Transverse colon (tissue), 4 donors: ENCODE data around the gene MGMT. TPM values are rescaled to one million over a fixed set of nuclear protein-coding genes. Genes with fewer than 3 reads are reported as not detected.

Experiments used
- DNase-seq: peaks from one replicate; pipeline ENCODE4 v3.0.0-alpha.2; 2019
- H3K27ac ChIP-seq, 4 donors: fragments of 200-600 bp; sonication (generic); 2 replicates each; pipeline ENCODE4 v1.5.1; 2016 to 2018; ENCODE audit warnings: inconsistent platforms in 4 of 4
- H3K27me3 ChIP-seq: fragments of 200-600 bp; sonication (generic); 2 replicates; pipeline ENCODE4 v1.5.1; 2017; ENCODE audit warnings: inconsistent platforms
- H3K36me3 ChIP-seq, 4 donors: fragments of 200-600 bp; sonication (generic); 2 replicates each; pipeline ENCODE4 v1.5.1; 2017 to 2019; ENCODE audit warnings: inconsistent platforms in 4 of 4
- H3K4me1 ChIP-seq, 4 donors: fragments of 200-600 bp; sonication (generic); 2 replicates each; pipeline ENCODE4 v1.5.1; 2017 to 2020; ENCODE audit warnings: inconsistent platforms in 4 of 4
- H3K4me3 ChIP-seq, 4 donors: fragments of 200-600 bp; sonication (generic); 1 replicate in 1 of 4; 2 replicates in 3 of 4; pipeline versions ENCODE4 v1.5.1 to v1.6.1; 2017 to 2019; ENCODE audit warnings: inconsistent platforms in 4 of 4
- H3K9me3 ChIP-seq, 2 donors: fragments of 200-600 bp; sonication (generic); 2 replicates each; pipeline ENCODE4 v1.5.1; 2017 to 2019; ENCODE audit warnings: inconsistent platforms in 2 of 2
- CTCF ChIP-seq, 5 experiments: fragments of 200-600 bp in 3 of 5; fragments of 450-650 bp in 2 of 5; sonication (generic) in 3 of 5; IDR thresholded peaks; 1 replicate in 2 of 5; 2 replicates in 3 of 5; pipeline ENCODE4 v1.5.1; 2016 to 2017; ENCODE audit warnings: antibody characterized with exemption in 5 of 5, inconsistent platforms in 3 of 5, mild to moderate bottlenecking in 2 of 5, moderate library complexity in 1 of 5
- EP300 ChIP-seq: sonication (generic); formaldehyde crosslinking; IDR thresholded peaks from one replicate; pipeline ENCODE4 v1.6.1; 2017; ENCODE audit warnings: antibody characterized with exemption, low read depth
- POLR2A ChIP-seq: fragments of 450-650 bp; IDR thresholded peaks from one replicate; pipeline ENCODE4 v1.6.1; 2016; ENCODE audit warnings: antibody characterized with exemption, mild to moderate bottlenecking, moderate library complexity
- POLR2AphosphoS5 ChIP-seq, 3 donors: sonication (generic); formaldehyde crosslinking; IDR thresholded peaks; one replicate each; pipeline ENCODE4 v1.6.1; 2016; ENCODE audit warnings: antibody characterized with exemption in 3 of 3
- WGBS, 2 donors: methylation state at CpG; one replicate each; pipeline ENCODE4 v1.1.5; 2018; ENCODE audit warnings: low coverage in 1 of 2; 5-methylcytosine and 5-hydroxymethylcytosine counted together
- in situ Hi-C, 4 donors: fragments of 200-750 bp; cut with MboI; loops; one replicate each; pipeline versions ENCODE4 v1.15.0 to v1.15.1; 2017; ENCODE audit warnings: low sequenced_read_pairs in 3 of 4, low pct_ligation_motif_present in 1 of 4, low pct_unique_long_range_greater_than_20kb in 1 of 4
- intact Hi-C: fragments of 100-400 bp; cut with DNase I; formaldehyde crosslinking; loops from one replicate; pipeline ENCODE4 v1.15.1; 2023; ENCODE audit warnings: low total_unique reads
- total RNA-seq, 4 donors: library from RNA; depleted of rRNA; stranded (reverse); fragments of >200 nt; gene quantifications; one replicate each; pipeline ENCODE4 v1.1.0, GENCODE V29; 2016

MGMT gene
- total RNA-seq, 4 donors from 2014 or later = 6.6 to 28.9 (median 14.0) TPM

- in situ Hi-C loops = no loop called here
- Histone ChIP-seq H3K9me3 (no peaks in the 10 kb centered on the region), H3K36me3 (no peaks in the 10 kb centered on the region), H3K4me1 (no peaks in the 10 kb centered on the region), H3K27me3 (no peaks in the 10 kb centered on the region), H3K4me3 (no peak overlapping the region), H3K27ac (no peak overlapping the region)
- intact Hi-C loops = no loop called here
- TF ChIP-seq CTCF (IDR thresholded peaks at IDR 0.05) = no peak
- no peak for TF ChIP-seq POLR2AphosphoS5 (IDR thresholded peaks at IDR 0.05)
- TF ChIP-seq EP300 = no peak
- TF ChIP-seq POLR2A = no peak
- WGBS, 2 donors = 78 to 90% methylated on average over 2 to 15 of the region's 17 CpGs
- DNase-seq = no peak
These were observed 349.0 kb downstream of the MGMT start for GRCh38 chr10:129815898-129816655.

- DNase-seq = no peak
- intact Hi-C loops = no loop called here
These were observed 349.6 kb downstream of the MGMT start for GRCh38 chr10:129816656-129817045.

More at GRCh38 chr10:129816656-129817045, 349.6 kb downstream of the MGMT start:
- WGBS, 2 donors = 89% methylated on average over 8 of the region's 8 CpGs; no CpG with 5 or more reads in 1 of the 2 donors
- Histone ChIP-seq H3K4me1 (no peaks in the 10 kb centered on the region), H3K36me3 (no peaks in the 10 kb centered on the region), H3K27me3 (no peaks in the 10 kb centered on the region), H3K27ac (no peak overlapping the region), H3K9me3 (no peaks in the 10 kb centered on the region), H3K4me3 (no peak overlapping the region)
- TF ChIP-seq CTCF (IDR thresholded peaks at IDR 0.05) = no peak
- TF ChIP-seq POLR2A = no peak
- TF ChIP-seq POLR2AphosphoS5 (IDR thresholded peaks at IDR 0.05) = no peak
- TF ChIP-seq EP300 = no peak
- in situ Hi-C loops = no loop called here
